Stimulated activated CD4-positive, alpha-beta T cell treated with anti-CD3 and anti-CD28 coated beads, Interleukin-15, amount 100 ng/mL, for 48 hours (primary cell): ENCODE data around the gene DISP2.

Experiments
- DNase-seq, 2 donors: peaks; one replicate each; pipeline ENCODE4 v3.0.0-alpha.2; 2020; ENCODE audit warnings: low read depth in 2 of 2

The DISP2 gene

GRCh38 chr15:40325700-40326099 lies 32.3 kb upstream of the DISP2 start:
- DNase-seq = no peak

- DNase-seq = no peak
Observed at GRCh38 chr15:40327457-40327856, 30.6 kb upstream of the DISP2 start.

GRCh38 chr15:40328176-40328575 lies 29.8 kb upstream of the DISP2 start:
- DNase-seq = no peak

- no peak for DNase-seq
Observed at GRCh38 chr15:40328751-40329150, 29.3 kb upstream of the DISP2 start.

GRCh38 chr15:40329804-40330203 lies 28.2 kb upstream of the DISP2 start:
- DNase-seq = no peak

GRCh38 chr15:40330368-40330836 lies 27.6 kb upstream of the DISP2 start:
- no peak for DNase-seq

GRCh38 chr15:40331026-40331425 lies 27.0 kb upstream of the DISP2 start:
- DNase-seq = no peak

GRCh38 chr15:40331637-40332036 lies 26.4 kb upstream of the DISP2 start:
- no peak for DNase-seq

- no peak for DNase-seq
Observed at GRCh38 chr15:40332113-40332781, 25.8 kb upstream of the DISP2 start.

GRCh38 chr15:40333922-40334492 lies 24.0 kb upstream of the DISP2 start:
- no peak for DNase-seq

GRCh38 chr15:40334541-40334940 lies 23.5 kb upstream of the DISP2 start:
- DNase-seq = no peak

GRCh38 chr15:40334941-40335795 lies 22.9 kb upstream of the DISP2 start:
- no peak for DNase-seq

- no peak for DNase-seq
Observed at GRCh38 chr15:40335938-40336743, 21.9 kb upstream of the DISP2 start.

- no peak for DNase-seq
Observed at GRCh38 chr15:40336744-40337122, 21.3 kb upstream of the DISP2 start.

GRCh38 chr15:40337597-40337996 lies 20.4 kb upstream of the DISP2 start:
- no peak for DNase-seq

- DNase-seq = peak; percentile 59 to 79
Observed at GRCh38 chr15:40338041-40338657, 19.9 kb upstream of the DISP2 start.

GRCh38 chr15:40338921-40339620 lies 18.9 kb upstream of the DISP2 start:
- no peak for DNase-seq

- DNase-seq = no peak
Observed at GRCh38 chr15:40339621-40339945, 18.4 kb upstream of the DISP2 start.

- no peak for DNase-seq
Observed at GRCh38 chr15:40340038-40340739, 17.8 kb upstream of the DISP2 start.

GRCh38 chr15:40340740-40341400 lies 17.1 kb upstream of the DISP2 start, which contains the start of gene CCDC9B:
Gene CCDC9B, minus strand, starts transcription at chr15:40340939. Its CDS starts 120 bp downstream, at chr15:40340819.
- no peak for DNase-seq
